Peyer's patch (tissue), 4 donors: ENCODE measurements around the gene KCTD11.

Source experiments
- POLR2A ChIP-seq, 2 donors: fragments of 450-650 bp; IDR thresholded peaks; one replicate each; pipeline ENCODE4 v1.5.1; 2017; ENCODE audit warnings: antibody characterized with exemption in 2 of 2, mild to moderate bottlenecking in 2 of 2, moderate library complexity in 2 of 2
- TF ChIP-seq, protein P1 (sequence below), 6 experiments: fragments of 450-650 bp in 4 of 6; fragments of 200-600 bp in 2 of 6; sonication (generic) in 1 of 6; IDR thresholded peaks; one replicate each; pipeline ENCODE4 v1.5.1; 2017 to 2019; ENCODE audit warnings: antibody characterized with exemption in 6 of 6, mild to moderate bottlenecking in 3 of 6, moderate library complexity in 1 of 6

DNA sequence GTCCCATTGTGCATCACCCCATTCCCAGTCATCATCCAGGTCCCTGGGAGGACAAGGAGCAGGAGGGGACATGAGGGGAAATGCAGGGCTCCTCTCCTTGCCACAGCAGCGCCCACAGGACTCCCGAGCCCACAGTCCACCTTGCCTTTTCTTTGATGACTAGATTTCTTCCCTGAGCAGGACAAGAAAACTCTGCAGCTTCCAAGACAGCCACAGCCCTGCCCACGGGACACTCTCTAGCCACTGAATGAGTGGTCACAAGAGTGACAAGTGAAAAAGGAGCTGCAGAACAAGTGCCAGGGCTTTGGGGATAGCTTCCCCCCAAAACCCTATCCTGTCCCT lies 27.6 kb upstream of the KCTD11 start:
- TF ChIP-seq, protein P1, sequence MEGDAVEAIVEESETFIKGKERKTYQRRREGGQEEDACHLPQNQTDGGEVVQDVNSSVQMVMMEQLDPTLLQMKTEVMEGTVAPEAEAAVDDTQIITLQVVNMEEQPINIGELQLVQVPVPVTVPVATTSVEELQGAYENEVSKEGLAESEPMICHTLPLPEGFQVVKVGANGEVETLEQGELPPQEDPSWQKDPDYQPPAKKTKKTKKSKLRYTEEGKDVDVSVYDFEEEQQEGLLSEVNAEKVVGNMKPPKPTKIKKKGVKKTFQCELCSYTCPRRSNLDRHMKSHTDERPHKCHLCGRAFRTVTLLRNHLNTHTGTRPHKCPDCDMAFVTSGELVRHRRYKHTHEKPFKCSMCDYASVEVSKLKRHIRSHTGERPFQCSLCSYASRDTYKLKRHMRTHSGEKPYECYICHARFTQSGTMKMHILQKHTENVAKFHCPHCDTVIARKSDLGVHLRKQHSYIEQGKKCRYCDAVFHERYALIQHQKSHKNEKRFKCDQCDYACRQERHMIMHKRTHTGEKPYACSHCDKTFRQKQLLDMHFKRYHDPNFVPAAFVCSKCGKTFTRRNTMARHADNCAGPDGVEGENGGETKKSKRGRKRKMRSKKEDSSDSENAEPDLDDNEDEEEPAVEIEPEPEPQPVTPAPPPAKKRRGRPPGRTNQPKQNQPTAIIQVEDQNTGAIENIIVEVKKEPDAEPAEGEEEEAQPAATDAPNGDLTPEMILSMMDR (IDR thresholded peaks at IDR 0.05): no peak
- TF ChIP-seq POLR2A (IDR thresholded peaks at IDR 0.05): no peak
